Cardiac muscle cell (in vitro differentiated cells and primary cell): ENCODE data around the gene CDC42BPB. TPM values are rescaled to one million over a fixed set of nuclear protein-coding genes. Genes with fewer than 3 reads are reported as not detected.
"Not testable (repeated sequence)": the region's sequence is repeated elsewhere in the genome, so short reads cannot be mapped to it uniquely, and the experiment has no call there.

ENCODE experiments used
- DNase-seq, 2 donors: peaks; one replicate each; pipeline versions ENCODE4 v3.0.0 to v3.0.0-alpha.2; 2010 to 2017; ENCODE audit warnings: low read depth in 1 of 2, low spot score in 1 of 2
- H3K27ac ChIP-seq: fragments of 200-600 bp; sonication (generic); 2 replicates; pipeline ENCODE4 v1.5.1; 2016
- H3K27me3 ChIP-seq: fragments of 200-600 bp; sonication (generic); 2 replicates; pipeline ENCODE4 v1.6.0; 2016; ENCODE audit warnings: control low read depth
- H3K36me3 ChIP-seq: fragments of 200-600 bp; sonication (generic); 2 replicates; pipeline ENCODE4 v1.5.1; 2016; ENCODE audit warnings: control low read depth
- H3K4me1 ChIP-seq: fragments of 200-600 bp; sonication (generic); 2 replicates; pipeline ENCODE4 v1.8.1; 2017; ENCODE audit warnings: low read depth, mild to moderate bottlenecking, mixed run types
- H3K4me3 ChIP-seq: fragments of 200-600 bp; sonication (generic); 2 replicates; pipeline ENCODE4 v1.5.1; 2016; ENCODE audit warnings: mild to moderate bottlenecking
- H3K9me3 ChIP-seq: fragments of 200-600 bp; sonication (generic); 2 replicates; pipeline ENCODE4 v1.5.1; 2017; ENCODE audit warnings: low read depth, mild to moderate bottlenecking, control low read depth
- CTCF ChIP-seq: IDR thresholded peaks from 2 replicates; pipeline ENCODE4 v1.5.1; 2012; ENCODE audit warnings: low read depth, mild to moderate bottlenecking, low read length
- polyA plus RNA-seq: library from polyadenylated mRNA; unstranded; fragments of >200 nt; fragmentation: Nextera tagmentation; extraction: Ambion mirVana; gene quantifications from 2 replicates; pipeline ENCODE4 v1.2.1, GENCODE V29; 2016
- total RNA-seq: library from RNA; depleted of rRNA; stranded (reverse); fragments of >200 nt; gene quantifications from 2 replicates; pipeline ENCODE4 v1.2.3, GENCODE V29; 2016

Gene CDC42BPB
- total and polyA plus RNA-seq, 2 experiments from 2014 or later, result 18.9 to 91.6 TPM

DNA sequence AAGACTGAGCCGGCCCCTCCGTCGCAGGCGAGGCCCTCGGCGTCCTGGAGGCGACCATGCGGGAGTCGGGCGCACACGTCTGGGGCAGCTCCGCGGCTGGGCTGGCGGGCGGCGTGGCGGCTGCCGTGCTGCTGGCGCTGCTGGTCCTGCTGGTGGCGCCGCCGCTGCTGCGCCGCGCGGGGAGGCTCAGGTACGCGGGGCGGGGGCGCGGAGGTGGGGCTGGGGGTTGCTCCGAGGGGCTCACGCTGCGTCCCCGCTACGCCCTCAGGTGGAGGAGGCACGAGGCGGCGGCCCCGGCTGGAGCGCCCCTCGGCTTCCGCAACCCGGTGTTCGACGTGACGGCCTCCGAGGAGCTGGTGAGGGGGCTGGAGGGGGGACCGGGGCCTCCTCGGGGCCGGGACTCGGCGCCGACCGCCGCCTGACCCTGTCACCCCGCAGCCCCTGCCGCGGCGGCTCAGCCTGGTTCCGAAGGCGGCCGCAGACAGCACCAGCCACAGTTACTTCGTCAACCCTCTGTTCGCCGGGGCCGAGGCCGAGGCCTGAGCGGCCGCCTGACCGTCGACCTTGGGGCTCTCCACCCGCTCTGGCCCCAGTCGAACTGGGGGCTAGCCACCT lies 127.1 kb downstream of the CDC42BPB start:
- H3K27me3 ChIP-seq, result peaks cover 59% of the 10 kb centered on the region
- H3K4me3 ChIP-seq, result peak overlapping the region; percentile 26

DNA sequence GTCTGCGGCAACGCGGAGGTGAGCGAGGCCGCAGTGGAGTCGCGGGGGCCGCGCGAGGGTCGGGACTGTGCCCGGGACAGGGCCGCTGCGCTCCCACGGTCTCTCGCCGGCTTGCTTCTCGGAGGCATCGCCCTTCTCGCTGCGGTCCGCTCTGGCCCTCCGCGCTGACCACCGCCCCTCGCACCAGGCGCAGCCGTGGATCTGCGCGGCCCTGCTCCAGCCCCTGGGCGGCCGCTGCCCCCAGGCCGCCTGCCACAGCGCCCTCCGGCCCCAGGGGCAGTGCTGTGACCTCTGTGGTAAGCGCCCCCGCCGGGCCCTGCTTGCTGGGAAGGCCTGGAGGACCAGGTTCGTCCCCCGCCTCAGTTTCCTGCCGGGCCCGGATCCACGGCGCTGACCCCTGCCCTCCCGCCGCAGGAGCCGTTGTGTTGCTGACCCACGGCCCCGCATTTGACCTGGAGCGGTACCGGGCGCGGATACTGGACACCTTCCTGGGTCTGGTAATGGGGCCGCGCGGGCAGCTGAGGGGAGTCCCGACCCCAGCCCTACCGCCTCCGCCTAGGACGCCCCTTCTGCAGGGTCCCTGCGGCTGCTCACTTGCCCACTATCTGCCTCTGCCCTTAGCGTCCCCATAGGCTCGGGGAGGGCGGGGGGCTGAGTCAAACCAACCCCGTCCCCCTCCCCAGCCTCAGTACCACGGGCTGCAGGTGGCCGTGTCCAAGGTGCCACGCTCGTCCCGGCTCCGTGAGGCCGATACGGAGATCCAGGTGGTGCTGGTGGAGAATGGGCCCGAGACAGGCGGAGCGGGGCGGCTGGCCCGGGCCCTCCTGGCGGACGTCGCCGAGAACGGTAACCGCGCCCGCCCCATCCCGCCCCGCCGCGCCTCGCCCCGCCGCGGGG lies 127.9 kb downstream of the CDC42BPB start:
- DNase-seq, result no peak
- Histone ChIP-seq H3K4me3 (peak overlapping the region; percentile 26), H3K36me3 (no peaks in the 10 kb centered on the region), H3K4me1 (peaks cover 8% of the 10 kb centered on the region), H3K9me3 (no peaks in the 10 kb centered on the region), H3K27ac (no peak overlapping the region), H3K27me3 (peaks cover 67% of the 10 kb centered on the region)
- no peak for TF ChIP-seq CTCF

More for the DNA sequence above, 127.1 kb downstream of the CDC42BPB start:
- no peak for TF ChIP-seq CTCF
- H3K36me3 ChIP-seq, result no peaks in the 10 kb centered on the region
- H3K9me3 ChIP-seq, result no peaks in the 10 kb centered on the region
- peaks cover 8% of the 10 kb centered on the region for H3K4me1 ChIP-seq
- peak; percentile 15 to 48 for DNase-seq
- H3K27ac ChIP-seq, result no peak overlapping the region

DNA sequence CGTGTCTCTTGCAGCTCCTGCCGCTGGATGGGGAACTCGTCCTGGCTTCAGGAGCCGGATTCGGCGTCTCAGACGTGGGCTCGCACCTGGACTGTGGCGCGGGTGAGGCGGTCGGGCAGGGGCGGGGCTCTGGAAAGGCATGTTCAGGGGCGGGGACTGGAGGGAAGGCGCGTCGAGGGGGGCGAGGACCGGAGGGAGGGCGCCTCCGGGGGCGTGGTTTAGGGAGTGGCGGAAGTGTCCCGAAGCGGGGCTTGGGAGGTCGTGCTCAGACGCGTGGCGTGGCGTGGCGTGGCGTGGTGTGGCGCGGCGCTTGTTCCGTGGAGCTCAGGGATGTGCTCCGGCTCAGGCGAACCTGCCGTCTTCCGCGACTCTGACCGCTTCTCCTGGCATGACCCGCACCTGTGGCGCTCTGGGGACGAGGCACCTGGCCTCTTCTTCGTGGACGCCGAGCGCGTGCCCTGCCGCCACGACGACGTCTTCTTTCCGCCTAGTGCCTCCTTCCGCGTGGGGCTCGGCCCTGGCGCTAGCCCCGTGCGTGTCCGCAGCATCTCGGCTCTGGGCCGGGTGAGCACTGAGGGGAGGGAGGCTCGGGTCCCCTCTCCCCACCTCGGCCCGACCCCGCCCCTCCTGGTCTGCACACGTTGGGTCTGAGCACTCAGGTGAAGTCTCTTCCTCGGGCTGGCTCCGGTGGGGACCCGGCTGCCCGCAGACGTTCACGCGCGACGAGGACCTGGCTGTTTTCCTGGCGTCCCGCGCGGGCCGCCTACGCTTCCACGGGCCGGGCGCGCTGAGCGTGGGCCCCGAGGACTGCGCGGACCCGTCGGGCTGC lies 128.7 kb downstream of the CDC42BPB start:
- H3K27ac ChIP-seq, result no peak overlapping the region
- no peaks in the 10 kb centered on the region for H3K9me3 ChIP-seq
- peaks cover 8% of the 10 kb centered on the region for H3K4me1 ChIP-seq
- no peak for TF ChIP-seq CTCF
- DNase-seq, result peak; percentile 73 to 78
- H3K36me3 ChIP-seq, result no peaks in the 10 kb centered on the region
- peak overlapping the region; percentile 26 for H3K4me3 ChIP-seq
- H3K27me3 ChIP-seq, result peaks cover 76% of the 10 kb centered on the region

GRCh38 chr14:102927878-102928411 lies 129.4 kb downstream of the CDC42BPB start:
- Histone ChIP-seq H3K36me3 (no peaks in the 10 kb centered on the region), H3K9me3 (no peaks in the 10 kb centered on the region), H3K27ac (no peak overlapping the region), H3K4me1 (peaks cover 8% of the 10 kb centered on the region), H3K27me3 (peaks cover 82% of the 10 kb centered on the region), H3K4me3 (peak overlapping the region; percentile 26)
- TF ChIP-seq CTCF, result no peak
- DNase-seq, result peak; percentile 25 to 40

DNA sequence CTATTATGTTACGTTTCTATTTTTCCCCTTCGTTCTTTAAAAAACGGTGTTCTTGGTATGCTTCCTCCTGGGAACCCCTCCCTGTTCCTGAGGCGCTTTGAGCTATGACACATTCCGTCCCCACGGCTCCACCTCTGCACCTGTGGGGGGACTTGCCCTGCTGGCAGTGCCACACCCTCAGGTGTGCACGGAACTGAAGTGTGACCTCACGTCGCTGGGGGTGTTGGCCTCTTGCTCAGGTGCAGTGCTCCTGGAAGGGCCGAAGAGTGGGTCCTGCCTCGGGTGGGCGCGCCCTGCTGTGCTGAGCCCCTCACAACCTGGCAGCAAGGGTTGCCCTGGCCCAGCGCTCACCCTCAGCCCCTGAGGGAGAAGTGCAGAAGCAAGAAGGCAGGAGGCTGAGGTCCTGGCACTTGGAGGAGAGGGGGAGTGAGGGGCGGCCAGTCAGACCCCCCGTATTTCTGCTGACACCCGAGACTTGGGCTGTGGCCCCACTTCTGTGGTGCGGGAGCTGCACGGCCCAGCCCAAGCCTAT lies 129.9 kb downstream of the CDC42BPB start:
- Histone ChIP-seq H3K27ac (no peak overlapping the region), H3K4me1 (peaks cover 8% of the 10 kb centered on the region), H3K9me3 (no peaks in the 10 kb centered on the region), H3K4me3 (no peak overlapping the region), H3K27me3 (peaks cover 88% of the 10 kb centered on the region), H3K36me3 (no peaks in the 10 kb centered on the region)
- DNase-seq, result no peak
- no peak for TF ChIP-seq CTCF

DNA sequence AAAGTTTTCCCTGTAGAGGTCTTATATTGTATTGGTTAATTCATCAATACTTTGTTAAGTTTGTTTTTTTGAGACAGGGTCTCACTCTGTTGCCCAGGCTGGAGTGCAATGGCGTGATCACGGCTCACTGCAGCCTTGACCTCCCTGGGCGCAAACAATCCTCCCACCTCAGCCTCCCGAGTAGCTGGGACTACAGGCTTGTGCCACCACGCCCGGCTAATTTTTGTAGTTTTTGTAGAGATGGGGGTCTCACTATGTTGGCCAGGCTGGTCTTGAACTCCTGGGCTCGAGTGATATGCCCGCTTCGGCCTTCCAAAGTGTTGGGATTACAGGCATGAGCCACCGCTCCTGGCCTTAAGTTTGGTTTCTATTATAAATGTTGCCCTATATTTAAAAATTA lies 130.5 kb downstream of the CDC42BPB start:
- H3K4me3 ChIP-seq, DNase-seq, H3K9me3 ChIP-seq, H3K4me1 ChIP-seq, H3K27ac ChIP-seq, H3K36me3 ChIP-seq: not testable (repeated sequence)
- H3K27me3 ChIP-seq, result peaks cover 93% of the 10 kb centered on the region
